ENCODE results near the gene KATNBL1. TPM values are rescaled to one million over a fixed set of nuclear protein-coding genes. Genes with fewer than 3 reads are reported as not detected.

Gene KATNBL1
- total RNA-seq, 1 experiment from 2014 or later = 46.8 TPM

- Histone ChIP-seq H3K23ac (ENCODE audit: insufficient read length, low read depth, low read length) (no peak overlapping the region), H3K27ac (ENCODE audit: insufficient read length, low read depth, low read length) (no peak overlapping the region), H2AK5ac (ENCODE audit: insufficient read length, low read length) (no peak overlapping the region), H4K5ac (ENCODE audit: insufficient read length, low read depth, low read length) (no peak overlapping the region), H2BK120ac (ENCODE audit: low read depth, low read length, poor library complexity, severe bottlenecking) (no peak overlapping the region), H4K20me1 (ENCODE audit: control insufficient read depth, insufficient read depth, insufficient read length) (no peaks in the 10 kb centered on the region), H2BK20ac (ENCODE audit: low read depth, low read length, poor library complexity, severe bottlenecking) (no peak overlapping the region), H2BK5ac (ENCODE audit: insufficient read length, low read length) (no peak overlapping the region), H3K4ac (ENCODE audit: low read depth, low read length) (no peak overlapping the region), H3K14ac (ENCODE audit: insufficient read depth, low read length) (no peak overlapping the region), H3K18ac (ENCODE audit: insufficient read length, low read depth, low read length) (no peak overlapping the region), H3K79me2 (ENCODE audit: insufficient read depth, low read length) (no peaks in the 10 kb centered on the region), H3K27me3 (ENCODE audit: insufficient read depth, low read length) (no peaks in the 10 kb centered on the region), H2BK15ac (ENCODE audit: low read depth, low read length) (no peak overlapping the region), H3K9me3 (ENCODE audit: control insufficient read depth, low read depth, low read length) (no peaks in the 10 kb centered on the region), H3T11ph (ENCODE audit: low read length) (no peak overlapping the region), H4K8ac (replicated peaks; ENCODE audit: insufficient read length, low read depth, low read length) (no peak overlapping the region), H3K9ac (ENCODE audit: extremely low read depth, insufficient read length, low read length) (no peak overlapping the region), H2BK12ac (ENCODE audit: insufficient read length, low read depth, low read length) (no peak overlapping the region), H3K4me1 (ENCODE audit: insufficient read depth, low read length) (no peaks in the 10 kb centered on the region), H3K23me2 (ENCODE audit: insufficient read length, low read depth, low read length, poor library complexity, severe bottlenecking) (peaks cover under 1% of the 10 kb centered on the region), H3K79me1 (ENCODE audit: insufficient read depth, low read depth, low read length, poor library complexity, severe bottlenecking) (no peaks in the 10 kb centered on the region), H4K91ac (ENCODE audit: insufficient read length, low read depth, low read length) (no peak overlapping the region), H3K4me2 (ENCODE audit: insufficient read depth, insufficient read length, low read length) (no peak overlapping the region), H3K56ac (ENCODE audit: insufficient read length, low read depth, low read length) (no peak overlapping the region), H2AFZ (ENCODE audit: low read length) (no peak overlapping the region)
- H3K4me3 Mint-ChIP-seq = no peak overlapping the region
- WGBS (ENCODE audit: extremely low coverage, insufficient read length, low lambda C conversion rate) = no CpG with 5 or more reads among the region's 2 CpGs
- H3K4me1 Mint-ChIP-seq = peaks cover 11% of the 10 kb centered on the region in 2 experiments
- no peak for DNase-seq
- no peaks in the 10 kb centered on the region for H3K9me3 Mint-ChIP-seq
- TF ChIP-seq CTCF (conservative IDR thresholded peaks at IDR 0.05) = no peak
- H3K27me3 Mint-ChIP-seq (ENCODE audit: low read depth) = no peaks in the 10 kb centered on the region
- H3K36me3 Mint-ChIP-seq (ENCODE audit: insufficient read depth in 1 of 3, low read depth in 3 of 3) = peaks cover 0 to 4% (median 2%) of the 10 kb centered on the region in 3 experiments; a peak in 2 of 7 replicates
- H3K27ac Mint-ChIP-seq = no peak overlapping the region
Observed at GRCh38 chr15:34107315-34107714, 102.6 kb downstream of the KATNBL1 start.

Measured in H9 (cell line).